Peyer's patch (tissue), 4 donors: Measurements from ENCODE around the gene SP6. TPM values are rescaled to one million over a fixed set of nuclear protein-coding genes. Genes with fewer than 3 reads are reported as not detected.
A peak's percentile ranks its signal among the peaks of the same experiment; 100 is the strongest.

Source experiments
- DNase-seq, 3 donors: peaks; one replicate each; pipeline ENCODE4 v3.0.0-alpha.2; 2017 to 2019
- H3K27ac ChIP-seq, 4 donors: fragments of 200-600 bp; sonication (generic); one replicate each; pipeline ENCODE4 v1.5.1; 2016 to 2019
- H3K27me3 ChIP-seq, 2 donors: fragments of 200-600 bp; sonication (generic); one replicate each; pipeline ENCODE4 v1.5.1; 2019
- H3K36me3 ChIP-seq, 3 donors: fragments of 200-600 bp; sonication (generic); one replicate each; pipeline ENCODE4 v1.5.1; 2016 to 2019
- H3K4me1 ChIP-seq, 4 donors: fragments of 200-600 bp; sonication (generic); one replicate each; pipeline ENCODE4 v1.5.1; 2016 to 2019
- H3K4me3 ChIP-seq, 4 donors: fragments of 200-600 bp; sonication (generic); 1 replicate in 3 of 4; 2 replicates in 1 of 4; pipeline ENCODE4 v1.5.1; 2016 to 2019; ENCODE audit warnings: mild to moderate bottlenecking in 1 of 4
- H3K9me3 ChIP-seq, 4 donors: fragments of 200-600 bp; sonication (generic); one replicate each; pipeline ENCODE4 v1.5.1; 2016 to 2019; ENCODE audit warnings: mild to moderate bottlenecking in 1 of 4
- CTCF ChIP-seq, 6 experiments: fragments of 450-650 bp in 4 of 6; fragments of 200-600 bp in 2 of 6; sonication (generic) in 1 of 6; IDR thresholded peaks; one replicate each; pipeline ENCODE4 v1.5.1; 2017 to 2019; ENCODE audit warnings: antibody characterized with exemption in 6 of 6, mild to moderate bottlenecking in 3 of 6, moderate library complexity in 1 of 6
- POLR2A ChIP-seq, 2 donors: fragments of 450-650 bp; IDR thresholded peaks; one replicate each; pipeline ENCODE4 v1.5.1; 2017; ENCODE audit warnings: antibody characterized with exemption in 2 of 2, mild to moderate bottlenecking in 2 of 2, moderate library complexity in 2 of 2
- total RNA-seq, 4 donors: library from RNA; depleted of rRNA; stranded (reverse); fragments of >200 nt; gene quantifications; one replicate each; pipeline ENCODE4 v1.1.0, GENCODE V29; 2016

SP6 gene
- total RNA-seq, 4 donors from 2014 or later, result 3.3 to 27.0 (median 16.6) TPM

- Histone ChIP-seq H3K9me3 (no peaks in the 10 kb centered on the region), H3K27ac (peak overlapping the region; percentile 65 to 79 (median 78)), H3K27me3 (no peaks in the 10 kb centered on the region), H3K4me3 (peak overlapping the region; percentile 67 to 99 (median 82)), H3K4me1 (peaks cover 7 to 46% (median 11%) of the 10 kb centered on the region in 4 donors), H3K36me3 (peaks cover 0 to 36% (median 0%) of the 10 kb centered on the region in 3 donors)
- no peak for TF ChIP-seq POLR2A (IDR thresholded peaks at IDR 0.05)
- no peak for TF ChIP-seq CTCF (IDR thresholded peaks at IDR 0.05)
- no peak for DNase-seq
Measured at GRCh38 chr17:47840001-47840741, 10.8 kb downstream of the SP6 start.

- no peak for DNase-seq
- H3K4me3 ChIP-seq, result no peak overlapping the region
- peaks cover 7 to 39% (median 11%) of the 10 kb centered on the region in 4 donors for H3K4me1 ChIP-seq
- no peaks in the 10 kb centered on the region for H3K27me3 ChIP-seq
- TF ChIP-seq CTCF (IDR thresholded peaks at IDR 0.05), result no peak
- TF ChIP-seq POLR2A (IDR thresholded peaks at IDR 0.05), result no peak
- no peak overlapping the region for H3K27ac ChIP-seq
- H3K36me3 ChIP-seq, result peaks cover 0 to 36% (median 0%) of the 10 kb centered on the region in 3 donors
- H3K9me3 ChIP-seq, result no peaks in the 10 kb centered on the region
Measured at GRCh38 chr17:47839071-47839470, 11.9 kb downstream of the SP6 start.

- Histone ChIP-seq H3K9me3 (no peaks in the 10 kb centered on the region), H3K36me3 (peaks cover 0 to 36% (median 0%) of the 10 kb centered on the region in 3 donors), H3K27me3 (no peaks in the 10 kb centered on the region), H3K4me1 (peaks cover 6 to 37% (median 11%) of the 10 kb centered on the region in 4 donors), H3K4me3 (no peak overlapping the region), H3K27ac (no peak overlapping the region)
- no peak for TF ChIP-seq POLR2A (IDR thresholded peaks at IDR 0.05)
- TF ChIP-seq CTCF (IDR thresholded peaks at IDR 0.05), result no peak
- DNase-seq, result no peak
Measured at GRCh38 chr17:47838636-47839035, 12.3 kb downstream of the SP6 start.

GRCh38 chr17:47837401-47838039 lies 13.4 kb downstream of the SP6 start:
- Histone ChIP-seq H3K36me3 (peaks cover 0 to 36% (median 0%) of the 10 kb centered on the region in 3 donors), H3K27ac (no peak overlapping the region), H3K4me3 (no peak overlapping the region), H3K4me1 (peaks cover 3 to 26% (median 11%) of the 10 kb centered on the region in 4 donors), H3K9me3 (no peaks in the 10 kb centered on the region), H3K27me3 (no peaks in the 10 kb centered on the region)
- DNase-seq, result no peak
- TF ChIP-seq POLR2A (IDR thresholded peaks at IDR 0.05), result no peak
- no peak for TF ChIP-seq CTCF (IDR thresholded peaks at IDR 0.05)

- no peak for DNase-seq
- TF ChIP-seq CTCF (IDR thresholded peaks at IDR 0.05) (no peak), POLR2A (IDR thresholded peaks at IDR 0.05) (no peak)
Measured at GRCh38 chr17:47836601-47837000, 14.4 kb downstream of the SP6 start.

More at GRCh38 chr17:47836601-47837000, 14.4 kb downstream of the SP6 start:
- no peak overlapping the region for H3K27ac ChIP-seq
- H3K36me3 ChIP-seq, result peaks cover 0 to 36% (median 0%) of the 10 kb centered on the region in 3 donors
- H3K27me3 ChIP-seq, result no peaks in the 10 kb centered on the region
- H3K4me3 ChIP-seq, result no peak overlapping the region
- no peaks in the 10 kb centered on the region for H3K9me3 ChIP-seq
- peaks cover 0 to 22% (median 11%) of the 10 kb centered on the region in 4 donors for H3K4me1 ChIP-seq
